AG04450 (cell line): ENCODE measurements around the gene EFCAB13. TPM values are rescaled to one million over a fixed set of nuclear protein-coding genes. Genes with fewer than 3 reads are reported as not detected.

ENCODE experiments used
- CTCF ChIA-PET: fragments of 300-600, 350-600 bp; formaldehyde crosslinking; extraction: SDS; loops from one replicate; lab custom pipeline; 2022; ENCODE audit warnings: antibody characterized with exemption, inconsistent platforms; lab: Charles Lee
- POLR2A ChIA-PET: fragments of 350-600 bp; formaldehyde crosslinking; extraction: SDS; loops from one replicate; lab custom pipeline; 2021; ENCODE audit warnings: antibody characterized with exemption, inconsistent platforms; lab: Yijun Ruan, JAX
- DNase-seq: peaks from one replicate; pipeline ENCODE4 v3.0.0-alpha.2; 2011; ENCODE audit warnings: low read depth, low spot score
- H3K27ac ChIP-seq: one replicate; pipeline ENCODE4 v1.5.1; 2012; ENCODE audit warnings: low read depth, low read length, control low read depth
- H3K27me3 ChIP-seq: one replicate; pipeline ENCODE4 v1.6.0; 2012; ENCODE audit warnings: low read length; ENCODE audit not compliant: control insufficient read depth, insufficient read depth
- H3K4me3 ChIP-seq: 2 replicates; pipeline ENCODE4 v1.5.1; 2011; ENCODE audit warnings: mild to moderate bottlenecking, low read depth, low read length, control low read depth
- H3K9me3 ChIP-seq: 2 replicates; pipeline ENCODE4 v1.5.1; 2012; ENCODE audit warnings: low read length; ENCODE audit not compliant: control insufficient read depth, insufficient read depth
- CTCF ChIP-seq: IDR thresholded peaks from 2 replicates; pipeline ENCODE4 v1.5.1; 2011; ENCODE audit warnings: low read depth, low read length, control low read depth, inconsistent platforms
- polyA plus RNA-seq: library from polyadenylated mRNA; depleted of rRNA; stranded (reverse); fragments of >200 nt; gene quantifications from 2 replicates; pipeline ENCODE4 v1.2.3, GENCODE V29; 2011

Gene EFCAB13
- polyA plus RNA-seq, 1 experiment = 1.6 TPM

- CTCF ChIA-PET = no interaction called here
Observed at GRCh38 chr17:47400333-47400732, 76.6 kb downstream of the EFCAB13 start.

GRCh38 chr17:47401100-47401499 lies 77.3 kb downstream of the EFCAB13 start:
- TF ChIP-seq CTCF = no peak
- DNase-seq = no peak
- Histone ChIP-seq H3K4me3 (no peak overlapping the region), H3K27me3 (no peaks in the 10 kb centered on the region), H3K9me3 (peaks cover 2% of the 10 kb centered on the region; the same call in 1 of the 2 replicates), H3K27ac (no peak overlapping the region)
- ChIA-PET POLR2A (no interaction called here), CTCF (interaction anchor here (0.5 kb wide), 1 partner anchor 215 kb away, joined by 3 read pairs; no protein-coding TSS in a partner anchor)

More at GRCh38 chr17:47400333-47400732, 76.6 kb downstream of the EFCAB13 start:
- TF ChIP-seq CTCF = no peak
- POLR2A ChIA-PET = no interaction called here
- H3K9me3 ChIP-seq = peaks cover 2% of the 10 kb centered on the region; the same call in 1 of the 2 replicates
- no peak for DNase-seq
- H3K4me3 ChIP-seq = no peak overlapping the region
- no peaks in the 10 kb centered on the region for H3K27me3 ChIP-seq
- H3K27ac ChIP-seq = no peak overlapping the region

GRCh38 chr17:47404006-47404405 lies 80.3 kb downstream of the EFCAB13 start:
- TF ChIP-seq CTCF = no peak
- CTCF ChIA-PET = no interaction called here
- DNase-seq = no peak
- POLR2A ChIA-PET = no interaction called here
- no peaks in the 10 kb centered on the region for H3K27me3 ChIP-seq
- H3K27ac ChIP-seq = no peak overlapping the region
- H3K9me3 ChIP-seq = no peaks in the 10 kb centered on the region
- H3K4me3 ChIP-seq = no peak overlapping the region

- TF ChIP-seq CTCF = no peak
- Histone ChIP-seq H3K27ac (no peak overlapping the region), H3K27me3 (no peaks in the 10 kb centered on the region), H3K9me3 (no peaks in the 10 kb centered on the region), H3K4me3 (no peak overlapping the region)
- ChIA-PET POLR2A (no interaction called here), CTCF (no interaction called here)
- no peak for DNase-seq
Observed at GRCh38 chr17:47404875-47405274, 81.1 kb downstream of the EFCAB13 start.

GRCh38 chr17:47413872-47414271 lies 90.1 kb downstream of the EFCAB13 start:
- POLR2A ChIA-PET = interaction anchor here (0.6 kb wide), 1 partner anchor 390 kb away, joined by 3 read pairs; no protein-coding TSS in a partner anchor
- no peaks in the 10 kb centered on the region for H3K27me3 ChIP-seq
- H3K27ac ChIP-seq = no peak overlapping the region
- DNase-seq = no peak
- no peak for TF ChIP-seq CTCF
- no peak overlapping the region for H3K4me3 ChIP-seq
- CTCF ChIA-PET = no interaction called here
- H3K9me3 ChIP-seq = no peaks in the 10 kb centered on the region
